Measurements from ENCODE around the gene GOSR1.
"Not testable (repeated sequence)": the region's sequence is repeated elsewhere in the genome, so short reads cannot be mapped to it uniquely, and the experiment has no call there.

The GOSR1 gene

DNA sequence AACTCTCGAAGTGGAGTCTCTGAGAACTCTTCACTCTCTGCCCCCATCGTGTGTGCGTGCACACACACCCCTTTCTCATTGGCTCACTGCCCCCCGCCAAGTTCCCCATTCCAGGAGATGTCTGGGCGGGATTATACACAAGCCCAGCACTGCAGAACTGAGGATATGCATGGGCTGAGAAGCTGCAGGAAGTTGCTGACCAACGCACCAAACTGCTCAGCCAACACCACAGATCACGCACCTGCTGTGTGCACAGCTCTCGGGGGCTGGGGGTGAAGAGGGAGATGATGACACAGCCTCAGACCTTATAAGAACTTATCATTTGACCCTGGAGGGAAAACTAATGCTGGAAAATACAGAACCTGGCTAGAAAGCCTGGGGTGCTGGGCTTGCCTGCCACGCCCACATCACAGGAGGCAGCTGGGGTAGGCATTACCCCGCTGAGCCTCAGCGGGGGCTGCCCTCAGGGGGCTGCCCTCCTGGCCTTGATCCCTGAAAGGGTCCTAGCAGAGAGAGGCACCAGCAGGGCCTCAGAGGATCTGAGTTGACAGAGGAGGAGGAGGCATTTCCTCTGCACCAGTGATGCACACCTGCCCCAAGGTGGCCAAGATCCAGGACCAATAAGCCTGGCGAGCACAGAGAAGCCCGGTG, 87.3 kb downstream of the GOSR1 start:
- not testable (repeated sequence) for DNase-seq

DNA sequence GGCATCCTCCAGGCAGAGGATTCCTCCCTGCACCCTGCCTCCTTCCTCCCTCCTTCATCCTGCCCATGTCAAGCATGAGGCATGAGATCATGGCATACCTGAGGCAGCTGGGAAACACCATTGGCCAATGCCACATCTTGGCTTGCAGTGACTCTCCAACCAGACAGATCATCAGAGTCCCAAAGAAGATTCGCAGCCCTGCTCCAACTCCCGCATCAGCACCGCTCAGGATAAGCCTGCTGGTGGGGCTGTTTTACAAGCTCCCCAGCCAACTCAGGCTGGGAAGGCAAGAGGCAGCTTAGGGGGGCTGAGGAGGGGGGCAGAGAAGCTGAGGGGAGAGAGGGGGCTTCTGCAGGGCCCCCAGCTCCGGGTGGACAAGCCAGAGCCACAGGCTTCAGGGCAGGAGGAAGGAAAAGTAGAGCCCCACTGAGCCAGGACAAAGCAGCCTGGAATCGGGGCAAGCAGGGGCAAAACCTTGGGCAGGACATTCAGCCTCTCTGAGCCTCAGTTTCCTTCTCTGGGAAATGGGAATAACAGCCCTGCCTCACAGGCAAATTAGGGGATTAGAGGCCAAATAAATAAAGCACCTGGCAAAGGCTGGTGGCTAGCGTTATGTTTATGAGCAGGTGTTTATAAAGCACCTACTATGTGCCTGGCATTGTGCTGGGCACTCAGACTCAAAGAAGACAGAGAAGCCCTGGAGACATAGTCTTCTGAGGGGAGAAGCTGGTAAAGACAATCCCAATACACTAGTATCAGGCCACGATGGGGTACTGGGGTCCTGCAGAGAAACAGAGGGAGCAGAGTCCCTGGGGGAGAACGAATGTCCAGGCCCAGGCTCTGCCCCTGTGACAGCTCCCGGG, 88.1 kb downstream of the GOSR1 start:
- no peak for DNase-seq

DNA sequence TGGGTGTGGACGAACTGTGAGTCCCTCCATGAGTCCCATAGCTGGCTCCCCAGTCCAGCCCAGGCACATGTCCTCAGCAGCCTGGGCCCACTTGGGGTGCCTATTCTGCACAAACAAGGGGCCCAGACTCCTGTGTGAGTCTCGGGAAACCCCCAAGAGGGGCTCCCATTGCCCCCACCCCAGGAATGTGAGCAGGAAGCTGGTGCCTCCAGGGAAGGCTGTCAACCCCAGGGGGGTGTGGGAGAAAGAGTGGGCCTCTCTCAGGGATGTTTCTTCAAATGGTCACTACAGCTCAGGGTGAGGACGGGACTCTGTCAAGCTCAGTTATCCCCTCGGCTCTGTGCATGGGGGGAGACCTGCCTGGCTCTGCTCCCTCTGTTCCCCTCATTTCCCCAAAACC, 88.9 kb downstream of the GOSR1 start:
- DNase-seq: not testable (repeated sequence)

DNA sequence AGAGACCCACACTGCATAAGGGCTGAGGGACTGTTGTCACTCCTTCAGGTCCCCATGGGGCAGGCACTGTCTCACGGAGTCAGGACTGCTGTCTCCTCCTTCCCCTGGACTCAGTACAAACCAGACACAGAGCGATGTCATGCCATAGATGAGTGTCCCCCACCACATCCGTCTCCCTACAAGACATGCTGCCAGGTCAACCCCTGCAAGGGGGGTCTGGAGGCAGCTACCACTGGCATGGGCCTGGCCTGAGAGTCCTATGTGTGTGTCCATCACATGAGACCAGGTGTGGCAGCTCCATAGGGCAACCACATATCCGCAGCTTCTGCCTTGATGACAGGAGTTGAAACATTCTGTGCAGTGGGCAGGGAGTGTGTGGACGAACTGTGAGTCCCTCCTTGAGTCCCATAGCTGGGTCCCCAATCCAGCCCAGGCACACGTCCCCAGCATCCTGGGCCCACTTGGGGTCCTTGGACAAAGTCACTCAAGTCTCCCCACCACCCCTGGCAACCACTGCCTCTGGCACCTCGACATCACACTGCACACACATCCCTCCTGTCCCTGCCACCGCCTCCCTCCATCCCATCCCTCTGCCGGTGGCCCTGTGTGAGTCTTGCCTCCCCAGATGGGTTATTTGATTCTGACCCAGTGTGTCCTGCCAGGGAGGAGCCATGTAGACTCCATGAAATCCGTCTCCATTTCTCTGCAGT, 89.5 kb downstream of the GOSR1 start:
- DNase-seq: not testable (repeated sequence)

DNA sequence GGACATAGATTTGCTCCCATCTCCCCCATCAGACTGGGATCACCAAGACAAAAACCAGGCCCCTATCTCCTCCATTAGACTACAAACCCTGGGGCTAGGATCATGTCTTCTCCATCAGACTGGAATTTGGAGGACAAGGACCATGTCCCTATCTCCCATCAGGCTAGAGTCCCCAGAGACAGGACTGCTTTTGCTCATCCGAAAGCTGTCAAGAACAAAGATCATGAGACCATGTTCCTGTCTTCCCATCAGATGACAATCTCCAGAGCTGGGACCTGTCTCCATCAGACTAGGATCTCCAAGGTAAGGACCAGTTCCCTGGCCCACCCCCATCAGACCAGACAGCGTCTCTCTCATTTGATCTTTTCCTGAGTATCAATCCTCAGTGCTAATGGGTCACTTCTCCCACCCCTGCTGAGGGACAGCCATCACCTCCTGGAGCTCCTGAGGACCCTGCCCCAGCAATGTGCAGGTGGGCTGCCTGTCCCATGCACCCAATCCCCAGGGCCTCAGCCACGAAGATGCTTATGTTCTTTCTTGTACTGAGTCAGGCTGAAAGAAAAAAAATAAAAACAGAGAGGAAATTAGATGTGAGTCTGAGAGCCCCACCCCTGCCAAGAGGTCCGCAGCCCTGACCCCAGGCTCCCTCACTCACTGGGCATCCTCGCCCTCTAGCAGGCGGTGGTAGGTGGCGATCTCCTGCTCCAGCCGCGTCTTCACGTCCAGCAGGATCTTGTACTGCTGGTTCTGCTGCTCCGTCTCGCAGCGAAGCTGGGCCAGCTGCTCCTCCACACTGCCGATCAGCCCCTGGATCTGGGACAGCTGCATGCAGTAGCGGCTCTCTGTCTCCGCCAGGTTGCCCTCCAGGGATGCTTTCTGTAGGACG, 90.3 kb downstream of the GOSR1 start:
- DNase-seq: no peak

DNA sequence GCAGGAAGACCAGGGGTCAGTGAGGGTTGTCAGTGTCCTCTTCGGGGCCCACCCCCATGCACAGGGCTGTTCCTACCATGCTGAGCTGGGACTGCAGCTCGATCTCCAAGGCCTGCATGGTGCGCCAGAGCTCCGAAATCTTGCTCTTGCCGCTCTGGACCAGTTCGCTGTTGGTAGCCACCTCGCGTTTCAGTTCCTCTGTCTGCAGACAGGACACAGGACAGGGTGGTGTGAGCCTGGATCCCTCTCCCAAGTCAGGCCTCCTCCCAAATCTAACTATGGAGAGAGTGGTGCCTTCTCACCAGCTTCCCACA, 90.9 kb downstream of the GOSR1 start:
- DNase-seq: no peak

DNA sequence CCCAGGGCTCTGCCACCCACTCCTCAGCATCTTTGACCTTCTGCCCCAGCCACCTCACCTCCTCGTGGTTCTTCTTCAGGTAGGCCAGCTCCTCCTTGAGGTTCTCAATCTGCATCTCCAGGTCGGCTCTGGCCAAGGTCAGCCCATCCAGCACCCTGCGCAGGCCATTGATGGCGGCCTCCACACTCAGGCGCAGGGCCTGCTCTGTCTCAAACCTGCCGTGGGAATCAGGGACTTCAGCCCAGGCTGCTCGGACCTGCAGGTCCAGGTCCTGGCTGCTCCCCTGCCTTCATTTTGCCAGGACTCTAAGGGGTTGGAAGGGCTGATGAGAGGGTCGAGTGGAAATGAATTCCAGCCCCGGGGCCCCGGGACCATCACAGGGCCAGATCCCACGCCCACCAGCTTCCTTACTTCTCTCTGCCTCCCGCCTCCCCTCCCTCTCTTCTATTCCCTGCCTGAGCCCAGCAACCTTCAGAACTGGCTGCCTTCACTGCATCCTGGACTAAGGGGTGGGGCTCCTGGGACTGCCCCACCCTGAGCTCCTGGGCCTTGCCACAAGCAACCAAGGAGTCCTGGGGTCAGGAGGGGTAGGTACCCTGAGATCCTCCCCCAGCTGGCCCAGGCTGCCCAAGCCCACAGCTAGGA, 92.4 kb downstream of the GOSR1 start:
- DNase-seq: not testable (repeated sequence)

DNA sequence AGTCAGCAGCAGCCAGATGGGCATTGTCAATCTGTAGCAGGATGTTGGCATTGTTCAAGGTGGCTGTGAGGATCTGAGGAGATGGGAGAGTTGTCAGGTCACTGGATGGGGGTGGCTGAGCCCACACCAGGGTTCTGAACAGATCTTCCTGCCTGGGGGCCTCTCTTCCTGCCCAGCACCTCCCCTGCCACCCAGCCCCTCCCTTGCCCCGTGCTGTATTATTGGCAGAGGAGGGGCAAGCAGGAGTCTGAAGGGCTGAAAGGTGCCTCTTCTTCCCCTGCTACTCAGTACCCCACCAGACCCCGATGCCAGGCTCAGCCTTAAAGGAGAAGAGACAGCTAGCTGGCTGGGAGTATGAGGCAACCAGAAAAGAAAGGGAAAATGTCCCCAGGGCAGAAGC, 93.0 kb downstream of the GOSR1 start:
- no peak for DNase-seq

DNA sequence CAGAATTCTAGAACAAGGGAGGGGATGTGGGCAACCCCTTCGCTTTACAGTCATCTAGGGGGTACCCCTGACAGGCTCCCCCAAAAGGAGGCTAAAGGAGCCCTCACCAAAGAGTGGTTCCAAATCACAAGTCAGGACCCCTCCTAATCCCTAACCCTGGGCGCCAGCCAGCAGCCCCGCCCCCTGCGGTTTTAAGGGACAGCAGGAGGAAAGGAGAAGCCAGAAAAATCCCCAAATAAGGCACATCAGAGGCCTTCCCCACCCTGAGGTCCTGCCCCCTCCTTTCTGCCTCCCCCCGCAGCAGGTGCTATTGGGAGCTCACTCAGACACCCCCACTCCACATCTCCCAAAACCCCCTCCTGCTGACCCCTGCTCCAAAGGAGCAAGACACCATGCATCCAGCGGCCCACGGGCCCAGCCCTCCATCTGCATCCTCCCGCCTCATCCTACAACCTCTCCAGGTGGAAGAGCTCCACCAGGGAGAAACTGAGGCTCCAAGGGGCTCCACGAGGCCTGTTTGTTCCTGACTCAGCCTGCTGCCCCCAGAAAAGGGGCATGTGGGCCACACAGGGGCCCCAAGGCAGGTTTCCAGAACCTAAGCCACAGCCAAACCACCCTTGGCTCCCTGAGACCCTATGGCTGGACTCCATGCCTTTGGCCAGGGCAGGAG, 93.5 kb downstream of the GOSR1 start:
- DNase-seq: no peak

DNA sequence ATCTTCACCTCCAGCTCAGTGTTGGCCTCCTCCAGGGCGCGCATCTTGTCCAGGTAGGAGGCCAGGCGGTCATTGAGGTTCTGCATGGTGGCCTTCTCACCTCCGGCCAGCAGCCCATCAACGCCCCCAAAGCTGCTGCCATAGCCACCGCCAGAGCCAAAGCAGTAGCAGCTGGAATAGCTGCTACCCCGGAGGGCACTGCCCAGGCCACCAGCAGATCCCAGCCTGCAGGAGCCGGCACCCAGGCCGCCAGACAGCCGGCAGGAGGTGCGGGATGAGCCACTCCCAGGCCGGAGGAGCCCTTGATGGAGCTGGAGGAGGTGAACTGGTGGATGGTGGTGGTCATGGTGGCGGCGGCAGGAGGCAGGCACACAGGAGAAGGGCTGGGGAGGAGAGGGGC, 94.2 kb downstream of the GOSR1 start:
- DNase-seq: not testable (repeated sequence)

DNA sequence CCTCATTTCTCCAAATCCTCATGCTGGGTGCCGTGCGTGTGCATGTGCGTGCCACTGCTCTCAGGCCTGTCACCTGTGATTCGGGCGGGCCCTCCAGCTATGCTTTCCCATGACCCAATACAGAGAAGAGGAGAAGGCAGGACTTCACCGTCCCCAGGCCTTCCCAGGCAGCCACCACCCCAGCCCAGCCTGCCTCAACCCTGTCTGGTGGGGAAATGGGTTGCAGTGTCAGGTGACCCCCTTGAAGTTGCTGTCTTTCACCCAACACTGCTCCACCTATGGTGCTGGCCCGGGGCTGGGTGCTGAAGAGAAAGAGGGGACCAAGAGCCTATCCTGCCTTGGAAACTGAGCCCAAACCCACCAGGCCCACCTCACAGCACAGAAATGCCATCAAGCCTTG, 94.7 kb downstream of the GOSR1 start:
- DNase-seq: no peak

DNA sequence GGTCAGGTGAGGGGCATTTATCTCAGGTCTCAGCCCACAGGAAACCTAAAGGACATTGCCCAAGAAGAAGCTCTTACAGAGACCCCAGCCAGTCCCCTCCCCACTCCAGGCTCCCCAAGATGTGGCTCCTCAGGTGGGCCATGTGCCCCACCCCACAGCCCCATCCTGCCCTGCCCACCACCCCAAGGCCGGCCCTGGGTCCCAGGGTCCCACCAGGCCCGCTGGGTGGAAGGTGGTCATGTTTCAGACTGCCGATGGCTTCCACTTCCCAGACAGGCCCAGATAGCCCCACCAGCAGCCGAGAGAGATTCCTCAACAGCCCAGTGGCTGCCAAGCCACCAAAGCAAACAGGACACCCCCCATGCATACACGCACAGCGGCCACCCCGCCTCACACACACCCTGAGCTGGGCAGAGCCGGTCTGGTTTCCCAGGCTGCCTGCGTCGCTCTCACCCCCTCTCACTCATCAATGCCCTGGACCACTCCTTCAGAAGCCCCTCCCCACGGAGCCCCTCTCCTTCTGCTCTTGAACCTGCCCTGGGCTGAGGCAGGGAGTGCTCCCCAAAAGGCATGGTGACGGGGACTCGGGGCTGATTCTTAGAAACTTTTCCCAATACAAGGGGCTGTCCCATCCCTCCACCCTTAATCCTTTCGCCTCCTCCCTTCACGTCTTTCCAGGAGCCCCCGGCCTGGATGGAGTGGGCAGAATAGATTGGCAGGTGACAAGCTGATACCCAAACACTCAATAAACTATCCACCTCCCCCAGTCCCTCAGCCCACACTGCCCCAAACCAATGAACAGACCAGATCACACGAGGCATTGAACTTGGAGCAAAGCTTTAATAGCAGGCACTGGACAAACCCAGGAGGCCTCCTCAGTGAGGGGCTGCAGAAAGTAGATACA, 95.7 kb downstream of the GOSR1 start:
- DNase-seq: not testable (repeated sequence)

DNA sequence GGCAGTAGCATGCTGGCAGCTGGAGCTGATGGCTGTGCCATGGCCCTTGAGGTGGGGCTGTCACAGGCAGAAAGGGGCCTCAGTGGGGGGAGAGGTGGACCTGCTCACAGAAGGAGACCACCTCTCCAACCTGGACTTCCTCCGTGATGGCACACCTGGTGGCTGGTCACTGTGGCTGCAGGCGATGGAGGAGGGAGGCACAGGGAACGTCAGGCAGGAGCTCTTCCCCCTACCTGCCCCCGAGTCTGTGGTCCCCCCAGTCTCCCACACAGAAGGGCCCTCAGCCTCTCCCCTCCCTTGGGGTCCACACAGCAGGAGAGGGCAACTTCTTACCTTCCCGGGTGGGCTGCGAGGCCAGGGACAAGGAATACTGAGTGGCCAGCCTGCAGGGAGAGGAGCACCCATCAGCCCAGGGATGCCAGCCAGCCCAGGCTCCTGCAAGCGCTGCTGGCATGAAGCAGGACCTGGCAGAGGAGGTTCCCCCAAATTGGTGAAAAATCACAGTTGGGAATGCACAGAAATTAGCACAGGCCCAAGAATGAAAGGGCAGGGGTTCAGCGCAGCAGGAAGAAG, 96.5 kb downstream of the GOSR1 start:
- no peak for DNase-seq

DNA sequence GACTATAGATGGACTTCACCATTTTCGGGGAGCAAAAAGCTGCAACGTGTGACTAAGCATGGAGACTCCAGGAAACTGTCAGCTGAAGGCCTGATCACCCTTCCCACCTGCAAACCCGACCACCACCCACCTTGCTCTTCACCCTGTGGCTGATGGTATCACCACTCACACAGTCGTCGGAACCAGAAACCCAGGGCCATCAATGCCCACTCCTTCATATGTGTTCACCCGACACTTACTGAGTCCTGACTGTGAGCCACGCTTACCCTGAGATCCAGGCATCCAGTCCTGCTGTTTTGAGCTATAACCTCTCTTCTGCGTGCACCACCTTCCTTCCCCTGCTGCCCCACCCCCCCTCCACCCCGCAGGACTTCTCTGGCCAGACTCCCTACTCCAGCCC, 97.1 kb downstream of the GOSR1 start:
- not testable (repeated sequence) for DNase-seq

DNA sequence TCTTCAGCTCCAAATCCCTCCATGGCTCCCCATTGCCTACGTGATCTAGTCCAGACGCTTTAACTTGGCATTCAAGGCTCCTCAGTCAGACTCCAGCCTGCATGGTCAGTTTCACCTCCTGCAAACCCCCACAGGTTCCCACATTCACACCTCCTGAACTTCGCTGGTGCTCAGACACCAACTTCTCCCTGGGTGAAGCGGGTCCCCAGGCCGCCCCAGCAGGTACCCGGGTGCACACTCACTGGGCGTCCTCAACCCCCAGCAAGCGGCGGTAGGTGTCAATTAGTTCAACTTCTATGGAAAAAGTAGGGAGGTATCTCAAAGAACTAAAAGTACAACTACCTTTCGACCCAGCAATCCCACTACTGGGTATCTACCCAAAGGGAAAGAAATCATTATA, 97.6 kb downstream of the GOSR1 start:
- not testable (repeated sequence) for DNase-seq

DNA sequence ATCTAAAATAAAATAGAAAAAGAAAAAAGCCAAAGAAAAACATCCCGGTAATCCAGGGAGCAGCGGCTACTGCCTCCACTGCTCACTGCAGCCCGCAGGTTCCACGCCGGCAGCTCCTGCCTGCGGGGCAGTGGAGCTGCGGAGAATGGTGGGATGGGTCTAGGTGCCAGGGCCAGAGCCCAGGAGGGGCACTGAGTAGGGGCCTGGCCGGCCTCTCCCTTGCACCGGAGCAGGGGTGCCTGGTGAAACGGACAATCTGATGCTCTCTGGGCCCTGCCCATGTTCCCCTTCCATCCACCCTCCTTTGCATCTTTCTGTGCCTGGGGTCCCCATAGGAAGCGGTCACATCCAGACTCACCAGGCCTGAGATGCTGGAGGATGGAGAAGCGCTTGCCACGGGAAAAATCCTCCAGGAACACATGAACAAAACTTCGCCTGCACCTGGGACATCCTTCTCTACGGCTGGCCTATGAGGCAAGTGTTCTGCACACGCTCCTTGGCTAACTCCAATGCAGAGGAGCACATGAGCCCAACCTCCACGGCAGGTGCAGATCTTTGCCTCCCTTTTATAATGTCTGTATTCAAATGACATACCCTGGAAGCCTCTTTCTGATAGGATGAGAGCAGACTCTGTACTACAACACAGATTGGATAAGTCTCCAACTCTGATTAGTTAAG, 98.6 kb downstream of the GOSR1 start:
- DNase-seq: not testable (repeated sequence)

DNA sequence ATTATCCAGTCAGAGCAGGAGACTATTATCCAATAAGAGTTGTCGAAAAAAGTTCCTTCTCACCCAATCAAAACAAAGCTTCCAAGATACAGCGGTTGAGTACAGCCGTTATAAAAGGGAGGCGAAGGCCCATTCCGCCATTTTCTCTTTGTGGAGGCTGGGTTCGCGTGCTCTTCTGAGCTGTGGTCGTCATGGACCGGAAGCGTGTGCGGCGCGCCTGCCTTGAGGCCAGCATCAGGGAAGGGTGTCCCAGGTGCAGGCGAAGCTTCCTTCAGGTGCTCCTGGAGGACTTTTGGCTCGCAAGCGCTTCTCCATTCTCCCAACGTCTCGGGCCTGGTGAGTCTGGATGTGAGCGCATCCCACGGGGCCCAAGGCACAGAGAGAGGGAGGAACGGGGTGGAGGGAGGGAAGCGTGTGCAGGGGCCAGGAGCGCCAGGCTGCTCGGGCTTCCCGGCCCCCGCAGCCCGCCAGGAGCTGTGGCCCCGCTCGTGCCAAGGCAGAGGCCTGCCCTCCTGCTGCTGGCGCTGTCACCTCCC, 99.2 kb downstream of the GOSR1 start:
- DNase-seq: no peak
